CD4-positive, alpha-beta T cell (primary cell): Measurements from ENCODE around the gene TMEM258. TPM values are rescaled to one million over a fixed set of nuclear protein-coding genes. Genes with fewer than 3 reads are reported as not detected.

Source experiments
- ATAC-seq: fragments of 200-7000 bp; cut with Tn5 transposase; one replicate; pipeline ENCODE4 v1.10.0; 2022; ENCODE audit warnings: mild to moderate bottlenecking; ENCODE audit not compliant: poor library complexity
- CTCF ChIA-PET: fragments of 350-600 bp; sonication (Branson Sonifier 250); formaldehyde crosslinking; loops from one replicate; lab custom pipeline; 2021; ENCODE audit warnings: antibody characterized with exemption, inconsistent platforms; lab: Charles Lee
- POLR2A ChIA-PET: fragments of 350-600 bp; sonication (Branson Sonifier 250); formaldehyde crosslinking; loops from one replicate; lab custom pipeline; 2021; ENCODE audit warnings: antibody characterized with exemption, inconsistent platforms; lab: Charles Lee
- DNase-seq, 14 experiments: peaks; one replicate each; pipeline ENCODE4 v3.0.0-alpha.2; 2013 to 2020; ENCODE audit warnings: mixed read lengths in 2 of 14
- H3K27ac ChIP-seq, 2 donors: one replicate each; pipeline versions ENCODE4 v1.5.1 to v1.7.0; 2013; ENCODE audit warnings: low read length in 2 of 2, low read depth in 1 of 2, mild to moderate bottlenecking in 1 of 2
- H3K27me3 ChIP-seq, 2 experiments: 1 replicate in 1 of 2; 2 replicates in 1 of 2; pipeline versions ENCODE4 v1.6.1 to v1.7.0; 2013; ENCODE audit warnings: low read length in 2 of 2, control low read depth in 1 of 2, mild to moderate bottlenecking in 1 of 2, moderate library complexity in 1 of 2; ENCODE audit not compliant: insufficient read depth in 2 of 2, control insufficient read depth in 1 of 2
- H3K36me3 ChIP-seq: one replicate; pipeline ENCODE4 v1.6.1; 2013; ENCODE audit warnings: low read length, control low read depth; ENCODE audit not compliant: insufficient read depth
- H3K4me1 ChIP-seq: one replicate; pipeline ENCODE4 v1.6.1; 2013; ENCODE audit warnings: low read length, control low read depth; ENCODE audit not compliant: insufficient read depth
- H3K4me3 ChIP-seq: one replicate; pipeline ENCODE4 v1.5.1; 2013; ENCODE audit warnings: mild to moderate bottlenecking, low read length, moderate library complexity
- H3K9me3 ChIP-seq, 2 experiments: 1 replicate in 1 of 2; 2 replicates in 1 of 2; pipeline versions ENCODE4 v1.6.1 to v1.7.0; 2013; ENCODE audit warnings: low read length in 2 of 2, mild to moderate bottlenecking in 2 of 2, control low read depth in 1 of 2, moderate library complexity in 1 of 2; ENCODE audit not compliant: control insufficient read depth in 1 of 2, insufficient read depth in 1 of 2
- H3K27ac Mint-ChIP-seq: one replicate; pipeline ENCODE4 v1.8.0; 2020; ENCODE audit warnings: mixed read lengths
- H3K27me3 Mint-ChIP-seq: one replicate; pipeline ENCODE4 v1.8.0; 2021; ENCODE audit warnings: mixed read lengths
- H3K36me3 Mint-ChIP-seq: one replicate; pipeline ENCODE4 v1.8.0; 2021; ENCODE audit warnings: low read depth, mixed read lengths
- H3K4me1 Mint-ChIP-seq: one replicate; pipeline ENCODE4 v1.8.0; 2021; ENCODE audit warnings: low read depth, mixed read lengths
- H3K4me3 Mint-ChIP-seq: one replicate; pipeline ENCODE4 v1.8.0; 2020; ENCODE audit warnings: mild to moderate bottlenecking, mixed read lengths
- H3K9me3 Mint-ChIP-seq: one replicate; pipeline ENCODE4 v1.8.0; 2020; ENCODE audit warnings: mixed read lengths
- CTCF ChIP-seq: fragments of 200-600 bp; IDR thresholded peaks from one replicate; pipeline ENCODE4 v1.8.0; 2022; ENCODE audit warnings: antibody characterized with exemption, mild to moderate bottlenecking
- intact Hi-C, 2 experiments: fragments of 100-400 bp; cut with DNase I in 1 of 2; cut with micrococcal nuclease in 1 of 2; formaldehyde crosslinking; loops; one replicate each; pipeline versions ENCODE4 v1.15.1 to v1.9.0; 2023 to 2025; cut with DNase I, micrococcal nuclease
- total RNA-seq, 174 experiments: library from RNA in 2 of 174; stranded (reverse) in 2 of 174; gene quantifications; one replicate each; pipeline ENCODE4 v1.2.3 and lab custom pipeline; 2021 to 2026

Gene TMEM258
- total RNA-seq, 2 experiments from 2014 or later: 55.2 to 56.0 TPM

- Mint-ChIP-seq H3K27me3 (peaks cover 40% of the 10 kb centered on the region), H3K36me3 (no peaks in the 10 kb centered on the region), H3K4me1 (peaks cover 10% of the 10 kb centered on the region), H3K4me3 (peak overlapping the region; percentile 69), H3K27ac (no peak overlapping the region), H3K9me3 (no peaks in the 10 kb centered on the region)
- H3K27me3 ChIP-seq: peaks cover 19 to 20% of the 10 kb centered on the region in 2 experiments
- H3K27ac ChIP-seq: no peak overlapping the region
- no peak overlapping the region for H3K4me3 ChIP-seq
- H3K4me1 ChIP-seq: peaks cover 25% of the 10 kb centered on the region
- ChIA-PET POLR2A (no interaction called here), CTCF (interaction anchor here (1.1 kb wide), 1 partner anchor 44 kb away, joined by 3 read pairs; no protein-coding TSS in a partner anchor)
- no peak for ATAC-seq
- no peak for DNase-seq
- peaks cover 0 to 9% of the 10 kb centered on the region in 2 experiments for H3K9me3 ChIP-seq
- H3K36me3 ChIP-seq: no peaks in the 10 kb centered on the region
- TF ChIP-seq CTCF: no peak
- intact Hi-C loops: loop anchor here in 1 of 2 experiments (2.0 kb wide), 1 partner anchor 355 kb away; no protein-coding TSS in a partner anchor
These were observed 38.7 kb downstream of the TMEM258 start for GRCh38 chr11:61753672-61754071.

GRCh38 chr11:61752925-61753521 is 39.4 kb downstream of the TMEM258 start:
- Mint-ChIP-seq H3K4me3 (peak overlapping the region; percentile 69), H3K4me1 (peaks cover 10% of the 10 kb centered on the region), H3K9me3 (no peaks in the 10 kb centered on the region), H3K27ac (no peak overlapping the region), H3K27me3 (peaks cover 41% of the 10 kb centered on the region), H3K36me3 (no peaks in the 10 kb centered on the region)
- no peak overlapping the region for H3K27ac ChIP-seq
- no peaks in the 10 kb centered on the region for H3K36me3 ChIP-seq
- H3K4me3 ChIP-seq: peak overlapping the region; percentile 49
- ChIA-PET CTCF (interaction anchor here (1.1 kb wide), 1 partner anchor 44 kb away, joined by 3 read pairs; no protein-coding TSS in a partner anchor), POLR2A (no interaction called here)
- DNase-seq (no peak), ATAC-seq (peak; percentile 11)
- H3K4me1 ChIP-seq: peaks cover 25% of the 10 kb centered on the region
- peaks cover 0 to 9% of the 10 kb centered on the region in 2 experiments for H3K9me3 ChIP-seq
- H3K27me3 ChIP-seq: peaks cover 20 to 21% of the 10 kb centered on the region in 2 experiments
- intact Hi-C loops: loop anchor here in 1 of 2 experiments (2.0 kb wide), 1 partner anchor 356 kb away; no protein-coding TSS in a partner anchor
- TF ChIP-seq CTCF: no peak

GRCh38 chr11:61752117-61752924 is 40.1 kb downstream of the TMEM258 start, which contains the start of gene MYRF:
MYRF (plus strand) TSS chr11:61752636; CDS start chr11:61752745, 109 bp downstream.
- H3K27me3 Mint-ChIP-seq: peaks cover 41% of the 10 kb centered on the region
- intact Hi-C loops: loop anchor here in 1 of 2 experiments (2.0 kb wide), 1 partner anchor 356 kb away; no protein-coding TSS in a partner anchor
- peak within 1 kb of the TSS; percentile 49 for H3K4me3 ChIP-seq

More at GRCh38 chr11:61752117-61752924, 40.1 kb downstream of the TMEM258 start, which contains the start of gene MYRF:
- Histone ChIP-seq H3K27me3 (peaks cover 20 to 24% of the 10 kb centered on the region in 2 experiments), H3K36me3 (no peaks in the 10 kb centered on the region), H3K4me1 (peaks cover 29% of the 10 kb centered on the region), H3K27ac (no peak within 1 kb of the TSS), H3K9me3 (peaks cover 0 to 9% of the 10 kb centered on the region in 2 experiments)
- Mint-ChIP-seq H3K9me3 (no peaks in the 10 kb centered on the region), H3K4me3 (peak within 1 kb of the TSS; percentile 69), H3K36me3 (no peaks in the 10 kb centered on the region), H3K27ac (no peak within 1 kb of the TSS), H3K4me1 (peaks cover 10% of the 10 kb centered on the region)
- no peak for TF ChIP-seq CTCF
- ATAC-seq: peak; percentile 93
- DNase-seq: peak; percentile 23 to 79 (median 53)
- POLR2A ChIA-PET: interaction anchor here (0.6 kb wide), 1 partner anchor 919 kb away, joined by 3 read pairs; no protein-coding TSS in a partner anchor
- CTCF ChIA-PET: no interaction called here
